Activated T-helper 17 cell treated with anti-CD3 and anti-CD28 coated beads, Interleukin-2, amount 50 U/mL, for 72 hours (primary cell): ENCODE measurements around the gene PSTPIP1. TPM values are rescaled to one million over a fixed set of nuclear protein-coding genes. Genes with fewer than 3 reads are reported as not detected.

Experiments
- ATAC-seq: fragments of 150-1000 bp; cut with Tn5 transposase; replicated peaks from 2 replicates; pipeline ENCODE4 v1.10.0; 2021; ENCODE audit warnings: mild to moderate bottlenecking, moderate library complexity
- H3K27ac Mint-ChIP-seq: one replicate; pipeline ENCODE4 v1.8.0; 2022; ENCODE audit warnings: mixed read lengths
- H3K27me3 Mint-ChIP-seq: one replicate; pipeline ENCODE4 v1.8.0; 2022; ENCODE audit warnings: mixed read lengths
- H3K36me3 Mint-ChIP-seq: one replicate; pipeline ENCODE4 v1.8.0; 2022; ENCODE audit warnings: low read depth, mild to moderate bottlenecking, mixed read lengths
- H3K4me1 Mint-ChIP-seq: one replicate; pipeline ENCODE4 v1.8.0; 2022; ENCODE audit warnings: mixed read lengths
- H3K4me3 Mint-ChIP-seq: one replicate; pipeline ENCODE4 v1.8.0; 2022; ENCODE audit warnings: mild to moderate bottlenecking, mixed read lengths
- H3K9me3 Mint-ChIP-seq: one replicate; pipeline ENCODE4 v1.8.0; 2022; ENCODE audit warnings: mixed read lengths
- total RNA-seq, 2 donors: library from RNA; stranded (reverse); gene quantifications; one replicate each; pipeline ENCODE4 v1.2.3, GENCODE V29; 2022

Gene PSTPIP1
- total RNA-seq, 2 donors from 2014 or later, result 125 to 137 TPM

GRCh38 chr15:77076323-77076915 is 81.5 kb downstream of the PSTPIP1 start:
- Mint-ChIP-seq H3K4me3 (no peak overlapping the region), H3K36me3 (no peaks in the 10 kb centered on the region), H3K27ac (no peak overlapping the region), H3K27me3 (no peaks in the 10 kb centered on the region), H3K9me3 (no peaks in the 10 kb centered on the region), H3K4me1 (no peaks in the 10 kb centered on the region)
- ATAC-seq, result no peak

- Mint-ChIP-seq H3K27me3 (no peaks in the 10 kb centered on the region), H3K4me1 (peaks cover 12% of the 10 kb centered on the region), H3K9me3 (no peaks in the 10 kb centered on the region), H3K4me3 (no peak overlapping the region), H3K36me3 (no peaks in the 10 kb centered on the region), H3K27ac (no peak overlapping the region)
- ATAC-seq, result no peak
These were observed 87.0 kb downstream of the PSTPIP1 start for GRCh38 chr15:77081971-77082370.

GRCh38 chr15:77083381-77084160 is 88.6 kb downstream of the PSTPIP1 start:
- Mint-ChIP-seq H3K36me3 (no peaks in the 10 kb centered on the region), H3K4me1 (peaks cover 12% of the 10 kb centered on the region), H3K4me3 (peak overlapping the region; percentile 50), H3K27ac (peak overlapping the region; percentile 21), H3K27me3 (no peaks in the 10 kb centered on the region), H3K9me3 (no peaks in the 10 kb centered on the region)
- ATAC-seq, result peak; percentile 93

- peaks cover 12% of the 10 kb centered on the region for H3K4me1 Mint-ChIP-seq
- ATAC-seq, result no peak
- H3K36me3 Mint-ChIP-seq, result no peaks in the 10 kb centered on the region
- no peaks in the 10 kb centered on the region for H3K9me3 Mint-ChIP-seq
- H3K27ac Mint-ChIP-seq, result no peak overlapping the region
- H3K27me3 Mint-ChIP-seq, result no peaks in the 10 kb centered on the region
- no peak overlapping the region for H3K4me3 Mint-ChIP-seq
These were observed 89.5 kb downstream of the PSTPIP1 start for GRCh38 chr15:77084436-77084835.

GRCh38 chr15:77085297-77085696 is 90.4 kb downstream of the PSTPIP1 start:
- no peaks in the 10 kb centered on the region for H3K36me3 Mint-ChIP-seq
- H3K27me3 Mint-ChIP-seq, result no peaks in the 10 kb centered on the region
- H3K27ac Mint-ChIP-seq, result no peak overlapping the region
- peaks cover 12% of the 10 kb centered on the region for H3K4me1 Mint-ChIP-seq
- H3K4me3 Mint-ChIP-seq, result no peak overlapping the region
- peak; percentile 68 for ATAC-seq
- H3K9me3 Mint-ChIP-seq, result no peaks in the 10 kb centered on the region

Other genes with a start within 250 kb of the PSTPIP1 start
- 10 to 100 TPM; 25.8 to 56.7 TPM for gene SCAPER, start 89.8 kb upstream of the PSTPIP1 start, total RNA-seq
- gene RCN2, start 63.4 kb upstream of the PSTPIP1 start, total RNA-seq, result 10 to 100 TPM; 18.1 to 27.5 TPM
- 10 to 100 TPM in 1 of 2 donors, 1 to 10 TPM in 1; 9.6 to 27.6 TPM for gene TSPAN3, start 76.0 kb downstream of the PSTPIP1 start, total RNA-seq